ENCODE results near the gene PTPRD.

Gene PTPRD

GRCh38 chr9:10586407-10586806 lies 26.4 kb downstream of the PTPRD start:
- TF ChIP-seq CTCF (IDR thresholded peaks at IDR 0.05; ENCODE audit: control insufficient read depth, insufficient read depth, low read depth, low read length, missing control alignments), result no peak
- no peak for DNase-seq (ENCODE audit: low read depth)
- H3K4me3 ChIP-seq (ENCODE audit: control insufficient read depth, low read depth, low read length), result no peak overlapping the region

- no peak for TF ChIP-seq CTCF (IDR thresholded peaks at IDR 0.05; ENCODE audit: control insufficient read depth, insufficient read depth, low read depth, low read length, missing control alignments)
These were observed 41.1 kb downstream of the PTPRD start for GRCh38 chr9:10571699-10572098.

GRCh38 chr9:10566848-10567247 lies 46.0 kb downstream of the PTPRD start:
- no peak for TF ChIP-seq CTCF (IDR thresholded peaks at IDR 0.05; ENCODE audit: control insufficient read depth, insufficient read depth, low read depth, low read length, missing control alignments)
- no peak overlapping the region for H3K4me3 ChIP-seq (ENCODE audit: control insufficient read depth, low read depth, low read length)
- DNase-seq (ENCODE audit: low read depth), result no peak

More at GRCh38 chr9:10571699-10572098, 41.1 kb downstream of the PTPRD start:
- no peak overlapping the region for H3K4me3 ChIP-seq (ENCODE audit: control insufficient read depth, low read depth, low read length)
- no peak for DNase-seq (ENCODE audit: low read depth)

GRCh38 chr9:10562581-10563343 lies 50.0 kb downstream of the PTPRD start:
- no peak for DNase-seq (ENCODE audit: low read depth)
- no peak for TF ChIP-seq CTCF (IDR thresholded peaks at IDR 0.05; ENCODE audit: control insufficient read depth, insufficient read depth, low read depth, low read length, missing control alignments)
- no peak overlapping the region for H3K4me3 ChIP-seq (ENCODE audit: control insufficient read depth, low read depth, low read length)

GRCh38 chr9:10548348-10548747 lies 64.5 kb downstream of the PTPRD start:
- H3K4me3 ChIP-seq (ENCODE audit: control insufficient read depth, low read depth, low read length), result no peak overlapping the region
- TF ChIP-seq CTCF (IDR thresholded peaks at IDR 0.05; ENCODE audit: control insufficient read depth, insufficient read depth, low read depth, low read length, missing control alignments), result no peak
- DNase-seq (ENCODE audit: low read depth), result no peak

- TF ChIP-seq CTCF (IDR thresholded peaks at IDR 0.05; ENCODE audit: control insufficient read depth, insufficient read depth, low read depth, low read length, missing control alignments), result no peak
- DNase-seq (ENCODE audit: low read depth), result no peak
These were observed 74.7 kb downstream of the PTPRD start for GRCh38 chr9:10538073-10538472.

More at GRCh38 chr9:10538073-10538472, 74.7 kb downstream of the PTPRD start:
- no peak overlapping the region for H3K4me3 ChIP-seq (ENCODE audit: control insufficient read depth, low read depth, low read length)
